ENCODE data around the gene E2F4. TPM values are rescaled to one million over a fixed set of nuclear protein-coding genes. Genes with fewer than 3 reads are reported as not detected.

The E2F4 gene
- total RNA-seq, 1 donor from 2014 or later, result 35.3 TPM

GRCh38 chr16:67183627-67184452, 8.1 kb upstream of the E2F4 start, which contains the start of gene MATCAP1:
Gene MATCAP1 (minus strand): TSS chr16:67183963. CDS start chr16:67180610, 3,353 bp downstream.
- Histone ChIP-seq H3K4me2 (peak within 1 kb of the TSS; percentile 96), H3K79me2 (ENCODE audit: low read depth) (peaks cover 11% of the 10 kb centered on the region), H3K4me3 (peak within 1 kb of the TSS; percentile 70), H3K36me3 (no peaks in the 10 kb centered on the region), H3K27ac (peak within 1 kb of the TSS; percentile 70), H4K20me1 (ENCODE audit: low read depth) (peaks cover 41% of the 10 kb centered on the region), H3F3A (ENCODE audit: low read depth) (peaks cover 15% of the 10 kb centered on the region), H2AFZ (replicated peaks) (peak within 1 kb of the TSS; percentile 97), H3K4me1 (peaks cover 12% of the 10 kb centered on the region), H3K9ac (no peak within 1 kb of the TSS), H3K27me3 (peaks cover 41% of the 10 kb centered on the region), H3K9me3 (ENCODE audit: low read depth) (no peaks in the 10 kb centered on the region)
- Mint-ChIP-seq H3K9me3 (no peaks in the 10 kb centered on the region), H3K4me1 (peaks cover 9% of the 10 kb centered on the region), H3K27me3 (ENCODE audit: insufficient read depth, low read depth) (peaks cover 16% of the 10 kb centered on the region), H3K27ac (no peak within 1 kb of the TSS), H3K36me3 (peaks cover 1% of the 10 kb centered on the region), H3K4me3 (peak within 1 kb of the TSS; percentile 66)
- peak; percentile 99 for DNase-seq (ENCODE audit: low spot score)
- no peak for TF ChIP-seq CTCF (IDR thresholded peaks at IDR 0.05)
- TF ChIP-seq EZH2 (IDR thresholded peaks at IDR 0.05), result no peak

- no peaks in the 10 kb centered on the region for H3K36me3 Mint-ChIP-seq
- Histone ChIP-seq H2AFZ (replicated peaks) (peak overlapping the region; percentile 97), H3K4me3 (peak overlapping the region; percentile 70), H3K27ac (no peak overlapping the region), H3F3A (ENCODE audit: low read depth) (peaks cover 15% of the 10 kb centered on the region), H3K79me2 (ENCODE audit: low read depth) (peaks cover 11% of the 10 kb centered on the region), H3K27me3 (peaks cover 34% of the 10 kb centered on the region), H3K36me3 (no peaks in the 10 kb centered on the region), H3K4me2 (peak overlapping the region; percentile 96), H3K4me1 (peaks cover 12% of the 10 kb centered on the region), H4K20me1 (ENCODE audit: low read depth) (peaks cover 35% of the 10 kb centered on the region), H3K9me3 (ENCODE audit: low read depth) (no peaks in the 10 kb centered on the region), H3K9ac (no peak overlapping the region)
- peak; percentile 56 for DNase-seq (ENCODE audit: low spot score)
- H3K4me1 Mint-ChIP-seq, result peaks cover 9% of the 10 kb centered on the region
- peaks cover 14% of the 10 kb centered on the region for H3K27me3 Mint-ChIP-seq (ENCODE audit: insufficient read depth, low read depth)
- no peak overlapping the region for H3K27ac Mint-ChIP-seq
- H3K9me3 Mint-ChIP-seq, result no peaks in the 10 kb centered on the region
- peak; percentile 78 for TF ChIP-seq EZH2 (IDR thresholded peaks at IDR 0.05)
- TF ChIP-seq EZH2phosphoT487 (IDR thresholded peaks at IDR 0.05), result peak; percentile 49
- no peak for TF ChIP-seq CTCF (IDR thresholded peaks at IDR 0.05)
- peak overlapping the region; percentile 66 for H3K4me3 Mint-ChIP-seq
These were observed 7.4 kb upstream of the E2F4 start for GRCh38 chr16:67184453-67184994.

- H3K4me3 ChIP-seq, result no peak overlapping the region
- H3K27ac ChIP-seq, result no peak overlapping the region
- Mint-ChIP-seq H3K4me3 (peak overlapping the region; percentile 92), H3K4me1 (peaks cover 9% of the 10 kb centered on the region), H3K9me3 (no peaks in the 10 kb centered on the region), H3K27ac (peak overlapping the region; percentile 88), H3K27me3 (ENCODE audit: insufficient read depth, low read depth) (peaks cover 14% of the 10 kb centered on the region), H3K36me3 (no peaks in the 10 kb centered on the region)
- H3K79me2 ChIP-seq (ENCODE audit: low read depth), result peaks cover 11% of the 10 kb centered on the region
- no peak for TF ChIP-seq EZH2phosphoT487 (IDR thresholded peaks at IDR 0.05)
- TF ChIP-seq EZH2 (IDR thresholded peaks at IDR 0.05), result peak; percentile 59
- TF ChIP-seq CTCF (IDR thresholded peaks at IDR 0.05), result peak; percentile 83
- H3F3A ChIP-seq (ENCODE audit: low read depth), result peaks cover 15% of the 10 kb centered on the region
- H3K4me1 ChIP-seq, result peaks cover 12% of the 10 kb centered on the region
- peak overlapping the region; percentile 96 for H3K4me2 ChIP-seq
- no peak overlapping the region for H2AFZ ChIP-seq (replicated peaks)
- H3K9me3 ChIP-seq (ENCODE audit: low read depth), result no peaks in the 10 kb centered on the region
- peak; percentile 94 for DNase-seq (ENCODE audit: low spot score)
- H3K36me3 ChIP-seq, result no peaks in the 10 kb centered on the region
- peaks cover 29% of the 10 kb centered on the region for H4K20me1 ChIP-seq (ENCODE audit: low read depth)
- H3K27me3 ChIP-seq, result peaks cover 33% of the 10 kb centered on the region
- H3K9ac ChIP-seq, result no peak overlapping the region
These were observed 6.8 kb upstream of the E2F4 start for GRCh38 chr16:67184995-67185650.

Measured in neural progenitor cell (in vitro differentiated cells).